T47D (cell line): ENCODE measurements around the gene BABAM2.

ENCODE experiments used
- DNase-seq, 2 experiments: peaks; one replicate each; pipeline versions ENCODE4 v3.0.0 to v3.0.0-alpha.2; 2011 to 2012; ENCODE audit warnings: low read depth in 1 of 2, low spot score in 1 of 2
- JUND ChIP-seq: IDR thresholded peaks from 2 replicates; pipeline ENCODE4 v1.6.1; 2012; ENCODE audit warnings: low read depth
- in situ Hi-C: cut with HindIII; loops from 2 replicates; pipeline ENCODE4 v1.10.0; 2016; ENCODE audit warnings: low sequenced_read_pairs, low pct_unique_long_range_greater_than_20kb

BABAM2 gene

GRCh38 chr2:28297531-28297930 is 407.0 kb downstream of the BABAM2 start:
- no peak for DNase-seq
- no peak for TF ChIP-seq JUND
- in situ Hi-C loops: no loop called here

DNA sequence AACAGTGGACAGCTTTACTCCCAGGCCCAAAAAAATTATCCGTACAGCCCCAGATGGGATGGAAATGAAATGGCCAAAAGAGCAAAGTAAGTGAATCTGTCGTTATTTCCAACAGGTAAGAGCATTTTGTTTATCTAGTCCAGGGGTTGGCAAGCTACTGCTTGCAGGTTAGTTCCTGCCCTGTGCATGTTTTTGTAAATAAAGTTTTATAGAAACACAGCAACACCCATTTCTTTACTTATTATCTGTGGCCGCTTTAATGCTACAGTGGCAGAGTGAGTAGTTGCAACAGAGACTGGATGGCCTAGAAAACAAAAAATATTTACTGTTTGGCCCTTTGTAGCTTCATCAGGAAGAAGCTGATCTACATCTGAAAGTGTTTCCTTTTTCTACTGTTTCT is 407.9 kb downstream of the BABAM2 start:
- no peak for TF ChIP-seq JUND
- in situ Hi-C loops: no loop called here
- DNase-seq: no peak

DNA sequence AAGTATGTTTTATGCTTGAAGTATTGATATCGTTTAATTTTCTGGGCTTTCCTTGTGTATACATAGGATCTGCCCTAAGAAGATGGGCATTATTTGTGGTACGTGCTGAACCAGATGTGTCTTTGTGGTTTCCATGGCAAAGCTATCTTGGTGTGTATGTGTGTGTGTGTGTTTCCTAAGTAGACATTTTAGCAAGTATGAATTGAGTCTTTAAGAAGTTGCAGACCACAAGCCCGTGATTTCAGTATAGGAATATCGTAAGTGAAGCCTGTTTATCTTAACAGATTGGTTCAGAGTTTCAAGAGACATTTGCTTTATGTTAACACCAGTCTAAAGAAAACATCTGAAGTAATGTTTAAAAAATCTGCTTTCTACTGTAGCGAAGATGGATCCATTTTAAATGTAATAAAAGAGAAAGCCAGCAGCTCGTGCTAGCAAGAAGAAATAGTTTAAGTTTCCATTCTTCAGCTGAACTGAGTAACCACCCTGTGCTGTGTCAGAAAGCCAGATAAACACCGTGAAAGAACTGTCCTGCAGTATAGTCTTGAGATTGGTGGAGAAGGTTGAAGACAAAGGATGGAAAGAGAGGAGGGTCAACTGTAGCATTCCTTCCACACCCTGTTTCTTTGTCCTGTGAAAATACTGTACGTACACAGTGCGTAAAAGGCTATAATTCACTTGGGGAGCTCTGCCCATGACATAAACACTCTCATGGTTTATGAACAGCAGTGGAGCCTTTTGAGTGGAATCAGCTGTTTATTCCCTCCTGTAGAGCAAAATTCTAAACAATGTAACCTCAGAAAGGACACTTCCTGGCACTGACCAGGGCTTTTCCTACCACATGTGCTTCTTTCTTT is 410.2 kb downstream of the BABAM2 start:
- in situ Hi-C loops: no loop called here
- no peak for TF ChIP-seq JUND
- DNase-seq: no peak

- no peak for DNase-seq
- in situ Hi-C loops: no loop called here
- TF ChIP-seq JUND: no peak
Measured at GRCh38 chr2:28305202-28305601, 414.7 kb downstream of the BABAM2 start.

GRCh38 chr2:28310107-28310506 is 419.6 kb downstream of the BABAM2 start:
- TF ChIP-seq JUND: no peak
- no peak for DNase-seq
- in situ Hi-C loops: no loop called here

GRCh38 chr2:28311660-28312249 is 421.2 kb downstream of the BABAM2 start:
- DNase-seq: no peak
- in situ Hi-C loops: no loop called here
- TF ChIP-seq JUND: no peak

GRCh38 chr2:28312307-28313219 is 422.0 kb downstream of the BABAM2 start:
- TF ChIP-seq JUND: no peak
- in situ Hi-C loops: no loop called here
- no peak for DNase-seq

- DNase-seq: no peak
- in situ Hi-C loops: no loop called here
- TF ChIP-seq JUND: no peak
Measured at GRCh38 chr2:28313220-28313784, 422.8 kb downstream of the BABAM2 start.

DNA sequence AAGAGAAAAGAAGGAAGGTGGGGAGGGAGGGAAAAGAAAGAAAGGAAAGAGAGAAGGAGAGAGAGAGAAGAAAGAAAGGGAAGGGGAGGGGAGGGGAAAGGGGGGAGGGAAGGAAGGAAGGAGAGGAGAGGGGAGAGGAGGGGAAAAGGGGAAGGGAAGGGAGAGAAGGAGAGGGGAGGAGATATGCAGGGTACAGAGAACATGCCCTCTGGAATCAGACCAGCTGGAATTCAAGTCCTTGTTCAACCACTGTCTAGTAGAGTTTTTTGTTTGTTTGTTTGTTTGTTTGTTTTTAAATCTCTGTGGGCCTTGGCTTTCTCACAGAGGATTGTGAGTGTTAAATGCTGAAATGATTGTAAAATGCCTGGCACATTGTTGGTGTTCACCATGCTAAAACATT is 424.4 kb downstream of the BABAM2 start:
- DNase-seq: no peak
- no peak for TF ChIP-seq JUND

GRCh38 chr2:28316546-28317335 is 426.2 kb downstream of the BABAM2 start:
- no peak for DNase-seq
- in situ Hi-C loops: no loop called here
- TF ChIP-seq JUND: no peak

More for the DNA sequence above, 424.4 kb downstream of the BABAM2 start:
- in situ Hi-C loops: no loop called here

- TF ChIP-seq JUND: no peak
- no peak for DNase-seq
- in situ Hi-C loops: no loop called here
Measured at GRCh38 chr2:28317390-28317789, 426.9 kb downstream of the BABAM2 start.

DNA sequence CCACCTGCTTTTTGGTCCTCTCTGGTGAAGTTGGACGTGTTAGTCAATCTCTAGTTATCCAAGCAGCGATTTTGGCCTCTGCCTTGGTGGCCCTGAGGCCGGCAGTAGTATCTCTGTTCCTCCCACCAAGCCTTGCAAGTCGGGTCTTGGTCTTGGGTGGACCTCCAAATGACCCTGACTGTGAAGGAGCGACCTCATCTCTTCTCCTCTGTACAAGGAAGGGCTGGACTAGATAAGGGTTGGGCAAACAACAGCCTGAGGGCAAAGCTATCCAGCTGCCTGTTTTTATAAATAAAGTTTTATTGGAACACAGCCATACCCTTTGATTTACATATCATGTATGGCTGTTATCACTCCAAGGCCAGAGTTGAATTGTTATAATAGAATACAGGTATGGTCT is 427.5 kb downstream of the BABAM2 start:
- no peak for DNase-seq
- in situ Hi-C loops: no loop called here
- TF ChIP-seq JUND: no peak
